GM12878 (cell line): ENCODE results near the gene MACROD2. TPM values are rescaled to one million over a fixed set of nuclear protein-coding genes. Genes with fewer than 3 reads are reported as not detected.

ENCODE experiments used
- CHD2 ChIP-seq: IDR thresholded peaks from 2 replicates; pipeline ENCODE4 v1.6.1; 2011; ENCODE audit warnings: low read depth, low read length, improper control_type of control experiment, borderline replicate concordance
- KAT2A ChIP-seq: conservative IDR thresholded peaks from 2 replicates; pipeline ENCODE4 v1.6.1; 2011; ENCODE audit warnings: low read depth, low read length; ENCODE audit not compliant: control insufficient read depth
- LARP7 ChIP-seq: fragments of 450-650 bp; IDR thresholded peaks from 2 replicates; pipeline ENCODE4 v1.6.1; 2017; ENCODE audit warnings: mild to moderate bottlenecking
- NR2F1 ChIP-seq: fragments of 450-650 bp; conservative IDR thresholded peaks from 2 replicates; pipeline ENCODE4 v1.6.1; 2017; ENCODE audit warnings: mild to moderate bottlenecking
- NRF1 ChIP-seq: conservative IDR thresholded peaks from 2 replicates; pipeline ENCODE4 v1.6.1; 2011; ENCODE audit warnings: mild to moderate bottlenecking, low read depth, low read length, improper control_type of control experiment
- RFX5 ChIP-seq: IDR thresholded peaks from 2 replicates; pipeline ENCODE4 v1.6.1; 2011; ENCODE audit warnings: low read depth, low read length, improper control_type of control experiment
- SMAD5 ChIP-seq: IDR thresholded peaks from 2 replicates; pipeline ENCODE4 v1.6.1; 2016; ENCODE audit warnings: antibody characterized with exemption, low read depth
- SP1 ChIP-seq: IDR thresholded peaks from one replicate; pipeline ENCODE4 v1.6.1; 2011; ENCODE audit warnings: low read depth, low read length
- SUZ12 ChIP-seq: fragments of 200-600 bp; sonication (generic); IDR thresholded peaks from one replicate; pipeline ENCODE4 v1.6.1; 2018; ENCODE audit warnings: antibody characterized with exemption, mild to moderate bottlenecking; ENCODE audit not compliant: unreplicated experiment
- TCF12 ChIP-seq: IDR thresholded peaks from 2 replicates; pipeline ENCODE4 v1.6.1; 2011; ENCODE audit warnings: low read depth, mild to moderate bottlenecking, low read length
- YBX1 ChIP-seq: fragments of 450-650 bp; IDR thresholded peaks from 2 replicates; pipeline ENCODE4 v1.6.1; 2016; ENCODE audit warnings: antibody characterized with exemption
- ZNF384 ChIP-seq: IDR thresholded peaks from 2 replicates; pipeline ENCODE4 v1.6.1; 2012; ENCODE audit warnings: low read depth, mild to moderate bottlenecking, low read length, improper control_type of control experiment, borderline replicate concordance
- polyA plus RNA-seq, 11 experiments: library from polyadenylated mRNA; depleted of rRNA in 4 of 11; unstranded in 6 of 11; stranded (reverse) in 5 of 11; fragments of >200 nt; fragmentation: Nextera tagmentation in 4 of 11; fragmentation: Illumina TruSeq in 1 of 11; extraction: Ambion mirVana in 4 of 11; extraction: Trizol in 1 of 11; gene quantifications; 1 replicate in 1 of 11; 2 replicates in 10 of 11; pipeline versions ENCODE4 v1.2.1 to v1.2.3, GENCODE V29; 2011 to 2016; ENCODE audit warnings: inconsistent platforms in 2 of 11, missing spikeins in 2 of 11, low read depth in 1 of 11
- total RNA-seq, 4 experiments: library from RNA; depleted of rRNA in 3 of 4; stranded (reverse); fragments of >200 nt in 3 of 4; fragmentation: Illumina TruSeq in 1 of 4; extraction: Trizol in 1 of 4; gene quantifications; 2 replicates each; pipeline versions ENCODE4 v1.2.1 to v1.2.3, GENCODE V29; 2013 to 2021
- TF ChIP-seq, protein P1 (sequence below): fragments of 450-650 bp; formaldehyde crosslinking; IDR thresholded peaks from 2 replicates; pipeline ENCODE4 v1.5.0; 2022; ENCODE audit warnings: mild to moderate bottlenecking, missing genetic modification characterization
- TF ChIP-seq, protein P2 (sequence below): fragments of 450-650 bp; IDR thresholded peaks from 2 replicates; pipeline ENCODE4 v1.6.1; 2017; ENCODE audit warnings: mild to moderate bottlenecking, low read depth, inconsistent platforms; ENCODE audit not compliant: poor library complexity, severe bottlenecking
- TF ChIP-seq, protein P3 (sequence below): fragments of 450-650 bp; IDR thresholded peaks from 2 replicates; pipeline ENCODE4 v1.6.1; 2017; ENCODE audit warnings: antibody characterized with exemption, mild to moderate bottlenecking, moderate library complexity
- TF ChIP-seq, protein P4 (sequence below): IDR thresholded peaks from 2 replicates; pipeline ENCODE4 v1.6.1; 2011; ENCODE audit warnings: mild to moderate bottlenecking, low read depth, low read length, moderate library complexity; ENCODE audit not compliant: insufficient replicate concordance

The MACROD2 gene
- total and polyA plus RNA-seq, 10 of the 15 experiments (the other 5 are each of a cell fraction or from before 2014, with no cell fraction given): 1.1 to 21.5 (median 2.2) TPM

DNA sequence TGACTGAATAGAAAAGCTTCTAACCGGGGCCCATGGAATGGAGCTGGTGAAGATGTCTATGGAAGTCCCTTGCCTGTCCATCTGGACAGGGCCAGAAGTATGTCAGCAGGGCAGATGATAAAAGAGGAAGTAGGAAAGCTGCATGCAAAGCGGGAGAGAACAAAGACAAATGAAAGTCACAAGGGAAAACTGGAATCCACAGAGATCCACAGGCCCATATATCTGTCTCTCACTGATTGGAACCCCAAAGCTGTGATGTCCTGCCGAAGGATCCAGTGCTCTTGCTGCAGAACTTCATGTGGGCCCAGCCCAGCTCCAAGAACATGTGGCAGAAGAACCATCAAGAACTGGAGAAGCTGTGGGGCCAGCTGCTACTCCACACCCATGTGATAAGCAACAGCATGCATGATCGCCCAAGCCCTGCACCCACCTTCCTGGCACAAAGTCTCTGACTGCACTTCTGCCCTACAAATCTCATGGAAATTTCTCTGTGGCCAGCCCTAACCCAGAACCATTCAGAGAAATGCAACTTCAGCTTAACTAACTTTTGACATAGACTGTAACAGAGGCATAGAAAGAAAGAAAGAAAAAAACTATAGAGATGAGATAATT lies 1862.0 kb downstream of the MACROD2 start (continued):
- TF ChIP-seq, protein P1, sequence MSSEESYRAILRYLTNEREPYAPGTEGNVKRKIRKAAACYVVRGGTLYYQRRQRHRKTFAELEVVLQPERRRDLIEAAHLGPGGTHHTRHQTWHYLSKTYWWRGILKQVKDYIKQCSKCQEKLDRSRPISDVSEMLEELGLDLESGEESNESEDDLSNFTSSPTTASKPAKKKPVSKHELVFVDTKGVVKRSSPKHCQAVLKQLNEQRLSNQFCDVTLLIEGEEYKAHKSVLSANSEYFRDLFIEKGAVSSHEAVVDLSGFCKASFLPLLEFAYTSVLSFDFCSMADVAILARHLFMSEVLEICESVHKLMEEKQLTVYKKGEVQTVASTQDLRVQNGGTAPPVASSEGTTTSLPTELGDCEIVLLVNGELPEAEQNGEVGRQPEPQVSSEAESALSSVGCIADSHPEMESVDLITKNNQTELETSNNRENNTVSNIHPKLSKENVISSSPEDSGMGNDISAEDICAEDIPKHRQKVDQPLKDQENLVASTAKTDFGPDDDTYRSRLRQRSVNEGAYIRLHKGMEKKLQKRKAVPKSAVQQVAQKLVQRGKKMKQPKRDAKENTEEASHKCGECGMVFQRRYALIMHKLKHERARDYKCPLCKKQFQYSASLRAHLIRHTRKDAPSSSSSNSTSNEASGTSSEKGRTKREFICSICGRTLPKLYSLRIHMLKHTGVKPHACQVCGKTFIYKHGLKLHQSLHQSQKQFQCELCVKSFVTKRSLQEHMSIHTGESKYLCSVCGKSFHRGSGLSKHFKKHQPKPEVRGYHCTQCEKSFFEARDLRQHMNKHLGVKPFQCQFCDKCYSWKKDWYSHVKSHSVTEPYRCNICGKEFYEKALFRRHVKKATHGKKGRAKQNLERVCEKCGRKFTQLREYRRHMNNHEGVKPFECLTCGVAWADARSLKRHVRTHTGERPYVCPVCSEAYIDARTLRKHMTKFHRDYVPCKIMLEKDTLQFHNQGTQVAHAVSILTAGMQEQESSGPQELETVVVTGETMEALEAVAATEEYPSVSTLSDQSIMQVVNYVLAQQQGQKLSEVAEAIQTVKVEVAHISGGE: no peak
- TF ChIP-seq, protein P2, sequence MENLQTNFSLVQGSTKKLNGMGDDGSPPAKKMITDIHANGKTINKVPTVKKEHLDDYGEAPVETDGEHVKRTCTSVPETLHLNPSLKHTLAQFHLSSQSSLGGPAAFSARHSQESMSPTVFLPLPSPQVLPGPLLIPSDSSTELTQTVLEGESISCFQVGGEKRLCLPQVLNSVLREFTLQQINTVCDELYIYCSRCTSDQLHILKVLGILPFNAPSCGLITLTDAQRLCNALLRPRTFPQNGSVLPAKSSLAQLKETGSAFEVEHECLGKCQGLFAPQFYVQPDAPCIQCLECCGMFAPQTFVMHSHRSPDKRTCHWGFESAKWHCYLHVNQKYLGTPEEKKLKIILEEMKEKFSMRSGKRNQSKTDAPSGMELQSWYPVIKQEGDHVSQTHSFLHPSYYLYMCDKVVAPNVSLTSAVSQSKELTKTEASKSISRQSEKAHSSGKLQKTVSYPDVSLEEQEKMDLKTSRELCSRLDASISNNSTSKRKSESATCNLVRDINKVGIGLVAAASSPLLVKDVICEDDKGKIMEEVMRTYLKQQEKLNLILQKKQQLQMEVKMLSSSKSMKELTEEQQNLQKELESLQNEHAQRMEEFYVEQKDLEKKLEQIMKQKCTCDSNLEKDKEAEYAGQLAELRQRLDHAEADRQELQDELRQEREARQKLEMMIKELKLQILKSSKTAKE: no peak
- TF ChIP-seq LARP7 (no peak), TCF12 (0 out of 2 replicates have a peak, but pooled peaks have one; percentile 31), SMAD5 (no peak), CHD2 (no peak), NR2F1 (no peak), YBX1 (no peak), NRF1 (no peak), ZNF384 (no peak), RFX5 (no peak), SUZ12 (no peak), SP1 (no peak), KAT2A (no peak)
- TF ChIP-seq, protein P3, sequence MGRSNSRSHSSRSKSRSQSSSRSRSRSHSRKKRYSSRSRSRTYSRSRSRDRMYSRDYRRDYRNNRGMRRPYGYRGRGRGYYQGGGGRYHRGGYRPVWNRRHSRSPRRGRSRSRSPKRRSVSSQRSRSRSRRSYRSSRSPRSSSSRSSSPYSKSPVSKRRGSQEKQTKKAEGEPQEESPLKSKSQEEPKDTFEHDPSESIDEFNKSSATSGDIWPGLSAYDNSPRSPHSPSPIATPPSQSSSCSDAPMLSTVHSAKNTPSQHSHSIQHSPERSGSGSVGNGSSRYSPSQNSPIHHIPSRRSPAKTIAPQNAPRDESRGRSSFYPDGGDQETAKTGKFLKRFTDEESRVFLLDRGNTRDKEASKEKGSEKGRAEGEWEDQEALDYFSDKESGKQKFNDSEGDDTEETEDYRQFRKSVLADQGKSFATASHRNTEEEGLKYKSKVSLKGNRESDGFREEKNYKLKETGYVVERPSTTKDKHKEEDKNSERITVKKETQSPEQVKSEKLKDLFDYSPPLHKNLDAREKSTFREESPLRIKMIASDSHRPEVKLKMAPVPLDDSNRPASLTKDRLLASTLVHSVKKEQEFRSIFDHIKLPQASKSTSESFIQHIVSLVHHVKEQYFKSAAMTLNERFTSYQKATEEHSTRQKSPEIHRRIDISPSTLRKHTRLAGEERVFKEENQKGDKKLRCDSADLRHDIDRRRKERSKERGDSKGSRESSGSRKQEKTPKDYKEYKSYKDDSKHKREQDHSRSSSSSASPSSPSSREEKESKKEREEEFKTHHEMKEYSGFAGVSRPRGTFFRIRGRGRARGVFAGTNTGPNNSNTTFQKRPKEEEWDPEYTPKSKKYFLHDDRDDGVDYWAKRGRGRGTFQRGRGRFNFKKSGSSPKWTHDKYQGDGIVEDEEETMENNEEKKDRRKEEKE: no peak
- TF ChIP-seq, protein P4, sequence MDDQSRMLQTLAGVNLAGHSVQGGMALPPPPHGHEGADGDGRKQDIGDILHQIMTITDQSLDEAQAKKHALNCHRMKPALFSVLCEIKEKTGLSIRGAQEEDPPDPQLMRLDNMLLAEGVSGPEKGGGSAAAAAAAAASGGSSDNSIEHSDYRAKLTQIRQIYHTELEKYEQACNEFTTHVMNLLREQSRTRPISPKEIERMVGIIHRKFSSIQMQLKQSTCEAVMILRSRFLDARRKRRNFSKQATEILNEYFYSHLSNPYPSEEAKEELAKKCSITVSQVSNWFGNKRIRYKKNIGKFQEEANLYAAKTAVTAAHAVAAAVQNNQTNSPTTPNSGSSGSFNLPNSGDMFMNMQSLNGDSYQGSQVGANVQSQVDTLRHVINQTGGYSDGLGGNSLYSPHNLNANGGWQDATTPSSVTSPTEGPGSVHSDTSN: no peak
